ENCODE data around the gene IFI27L1.

IFI27L1 gene, protein sequence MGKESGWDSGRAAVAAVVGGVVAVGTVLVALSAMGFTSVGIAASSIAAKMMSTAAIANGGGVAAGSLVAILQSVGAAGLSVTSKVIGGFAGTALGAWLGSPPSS

DNA sequence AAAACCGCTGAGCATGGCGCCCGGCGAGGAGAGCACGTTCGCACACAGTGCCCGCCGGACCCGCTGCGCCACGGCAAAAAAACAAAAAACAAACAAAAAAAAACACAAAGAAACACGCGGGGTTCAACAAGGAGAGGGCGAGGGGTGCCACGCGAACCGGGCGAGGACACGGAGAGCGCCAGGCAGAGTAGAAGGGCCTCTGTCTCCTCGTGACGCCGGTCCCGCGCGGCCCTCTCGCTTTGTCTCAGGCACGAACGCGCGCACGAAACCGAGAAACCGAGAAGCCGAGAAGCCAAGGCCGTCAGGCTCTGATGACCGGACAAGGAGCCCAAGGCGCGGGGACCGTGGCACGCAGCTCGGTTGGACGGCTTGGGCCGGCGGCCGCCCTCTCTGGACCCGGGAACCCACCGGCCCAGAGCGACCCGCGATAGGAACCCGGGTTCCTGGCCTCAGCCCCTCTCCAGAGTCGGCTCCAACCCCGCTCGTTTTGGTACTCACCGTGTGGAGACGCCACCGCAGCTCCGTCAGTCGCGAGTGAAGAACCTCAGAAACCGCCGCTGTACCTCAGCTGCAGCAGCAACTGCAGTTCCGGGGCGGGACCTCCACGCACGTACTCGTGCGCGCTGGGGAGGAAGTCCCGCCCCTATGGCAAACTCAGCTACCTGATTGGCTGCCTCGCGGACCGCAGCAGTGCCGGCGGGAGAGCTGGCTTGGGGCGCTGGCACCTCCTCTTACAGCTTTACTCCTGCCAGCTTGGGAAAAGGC, at the start of gene IFI27L1, which contains the start of gene DDX24:
Gene IFI27L1, plus strand, starts transcription at position 690 of the 765 bp plus-strand sequence. CDS start 15,628 bp downstream, outside the sequence.
Gene DDX24, minus strand, starts transcription at position 582 of the 765 bp plus-strand sequence. CDS start 1,460 bp downstream, outside the sequence.
- DNase-seq = peak; percentile 36

DNA sequence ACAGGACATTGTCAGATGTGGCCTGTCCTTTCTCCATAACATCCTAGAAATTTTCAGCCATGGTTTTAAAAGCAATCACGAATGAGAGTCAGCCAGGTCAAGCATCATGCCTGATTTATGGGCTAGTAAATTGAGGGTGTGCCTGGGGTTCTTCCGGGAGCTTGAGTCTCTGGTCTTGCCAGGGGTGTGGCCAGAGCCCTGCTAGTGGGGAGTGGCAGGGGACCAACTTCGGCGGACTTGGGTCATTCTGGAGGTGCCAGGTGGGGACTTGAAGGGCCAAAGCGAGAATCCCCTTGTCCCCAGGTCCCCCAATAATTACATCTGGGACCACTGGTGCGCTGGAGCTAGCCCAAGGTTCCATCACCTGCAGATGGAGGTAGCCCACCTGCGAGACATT, 49.2 kb upstream of the IFI27L1 start:
- no peak for DNase-seq

DNA sequence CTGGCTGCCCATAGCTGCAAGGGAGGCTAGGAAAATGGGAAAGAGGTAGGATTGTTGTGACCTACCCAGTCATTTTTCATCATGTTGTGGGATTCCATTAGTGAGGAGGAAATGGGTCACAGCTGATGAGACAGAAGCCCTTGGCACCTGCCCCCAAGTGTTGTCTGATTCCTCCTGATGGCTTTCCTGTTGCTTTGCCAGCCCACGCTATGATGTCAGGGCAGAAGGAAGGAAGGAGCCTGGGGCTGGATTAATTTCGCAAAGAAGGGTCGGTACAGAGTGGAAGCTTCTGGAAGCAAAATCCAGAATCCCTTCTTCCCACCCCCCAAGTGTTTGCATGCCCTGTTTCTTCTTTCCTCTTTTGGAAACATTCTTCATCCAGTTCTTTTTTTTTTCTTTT, 46.2 kb upstream of the IFI27L1 start:
- DNase-seq = no peak

DNA sequence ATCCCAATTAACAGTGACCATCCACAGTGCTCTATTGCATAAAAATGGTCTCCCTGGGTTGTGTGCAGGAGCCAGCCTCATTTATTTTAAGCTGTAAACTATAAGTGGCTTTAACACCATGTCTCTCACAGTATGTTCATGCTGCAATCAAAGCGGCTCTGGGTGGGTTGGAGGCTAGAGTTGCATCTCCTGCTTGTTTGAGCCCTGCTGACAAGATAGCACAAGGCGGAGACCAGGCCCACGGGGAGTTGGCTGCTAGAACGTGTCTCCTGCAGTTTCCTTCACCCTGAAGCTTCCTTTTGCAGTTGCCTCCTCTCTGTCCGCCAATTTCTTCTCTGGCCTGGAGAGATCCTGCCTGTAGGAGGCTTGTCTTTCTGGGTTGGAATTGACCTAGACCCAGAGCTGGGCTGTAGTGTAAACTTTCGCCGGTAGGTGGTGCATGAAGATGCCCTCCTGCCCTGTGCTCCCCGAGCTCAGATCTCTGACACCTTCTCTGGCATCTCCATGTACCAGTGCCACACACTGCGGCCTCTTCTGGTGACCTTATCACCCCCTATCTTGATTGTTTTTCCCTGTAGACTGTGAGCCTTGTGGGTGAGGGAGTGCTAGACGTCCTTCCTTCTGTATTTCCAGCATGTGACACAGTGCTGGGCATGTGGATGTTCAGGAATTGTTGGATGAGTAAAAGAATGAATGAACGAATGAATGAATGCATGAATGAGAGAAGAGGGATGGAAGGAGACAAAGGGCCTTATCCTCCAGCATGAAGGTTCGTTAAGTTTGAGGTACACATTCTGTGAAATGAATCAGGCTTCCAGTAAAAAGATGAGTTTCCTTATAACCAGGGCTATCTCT, 44.6 kb upstream of the IFI27L1 start:
- no peak for DNase-seq

DNA sequence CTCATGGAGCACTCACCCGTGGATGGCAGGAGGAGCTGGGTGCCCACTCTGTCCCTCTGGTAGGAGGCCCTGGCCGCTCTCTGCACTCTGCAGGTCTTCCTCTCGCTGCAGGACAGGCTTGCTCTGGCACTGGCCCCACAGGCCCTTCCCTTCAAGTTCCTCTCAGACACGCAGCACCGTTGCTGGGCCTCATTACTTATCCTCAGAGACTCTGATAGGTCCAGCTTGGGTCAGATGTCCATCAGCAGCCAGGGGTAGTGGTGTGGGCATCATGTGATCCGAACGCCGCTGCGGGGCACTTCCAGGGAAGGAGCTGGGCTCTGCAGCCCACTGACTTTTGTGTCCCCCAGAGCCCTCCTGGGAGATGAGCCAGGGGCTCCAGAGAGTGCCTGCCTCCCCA, 43.2 kb upstream of the IFI27L1 start:
- no peak for DNase-seq

DNA sequence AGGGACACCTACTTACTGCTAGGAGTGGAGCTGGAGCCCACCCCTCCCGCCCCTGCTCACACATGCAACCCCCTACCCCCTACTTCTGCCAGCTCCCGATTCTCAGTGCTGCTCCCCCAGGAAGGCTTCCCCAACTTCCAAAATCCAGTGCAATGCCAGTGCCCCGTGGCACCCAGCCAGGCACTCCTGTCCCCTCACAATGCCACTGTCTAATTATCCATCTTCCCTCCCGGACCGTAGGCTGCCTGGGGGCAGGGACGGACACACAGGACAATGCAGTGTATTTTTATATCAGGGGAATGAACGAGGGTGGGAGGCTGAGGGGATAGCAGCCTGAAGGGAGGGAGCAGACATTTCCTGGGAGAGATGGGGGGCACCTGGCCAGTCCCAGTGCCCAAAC, 42.6 kb upstream of the IFI27L1 start:
- DNase-seq = no peak

DNA sequence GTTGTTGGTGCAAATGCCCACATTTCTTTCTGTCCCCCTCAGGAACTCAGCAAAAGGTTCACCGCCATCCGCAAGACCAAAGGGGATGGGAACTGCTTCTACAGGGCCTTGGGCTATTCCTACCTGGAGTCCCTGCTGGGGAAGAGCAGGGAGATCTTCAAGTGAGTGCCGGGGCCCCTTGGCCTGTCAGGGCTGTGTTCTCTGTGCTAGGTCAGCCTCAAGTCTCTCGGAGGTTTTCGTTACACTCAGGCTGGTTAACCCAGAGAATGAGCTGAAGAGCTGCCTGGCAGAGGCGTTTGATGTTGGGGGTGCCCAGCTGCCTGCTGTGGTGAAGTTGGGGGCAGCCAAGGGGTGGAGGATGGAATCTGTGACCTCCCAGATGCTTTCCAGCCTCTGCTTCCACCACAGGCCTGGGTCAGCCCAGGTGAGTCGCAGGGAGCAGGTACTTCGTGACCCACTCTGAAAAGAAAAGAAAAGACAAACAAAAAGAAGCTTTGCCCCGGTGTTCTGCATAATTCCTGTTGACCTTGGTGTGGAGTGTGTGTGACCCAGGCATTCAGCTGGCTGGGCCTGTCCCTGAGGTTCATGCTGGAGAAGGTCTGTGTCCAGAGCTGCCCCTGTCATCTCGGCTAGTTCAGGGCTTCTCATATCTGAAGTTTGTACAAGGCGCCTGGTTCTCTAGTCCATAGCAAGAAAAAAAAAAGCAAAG, 42.0 kb upstream of the IFI27L1 start:
- DNase-seq = no peak

DNA sequence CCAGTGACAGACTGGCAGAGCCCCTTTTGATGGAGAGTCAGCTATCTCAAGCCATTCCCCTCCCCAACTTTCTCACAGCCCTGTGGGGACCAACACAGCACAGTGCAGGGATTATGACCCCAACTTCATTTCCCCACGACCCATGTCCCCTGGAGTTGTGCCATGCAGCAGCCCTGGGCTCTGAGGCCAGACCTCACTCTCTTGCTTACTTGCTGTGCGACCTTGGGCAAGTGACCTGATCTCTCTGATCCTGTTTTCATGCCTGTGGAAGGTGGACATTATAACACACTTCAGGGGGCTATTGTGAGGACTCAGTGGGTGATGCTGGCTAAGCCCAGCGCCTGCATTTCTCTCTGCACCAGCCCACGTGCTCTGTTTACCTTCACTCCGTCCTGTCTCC, 40.9 kb upstream of the IFI27L1 start:
- no peak for DNase-seq

DNA sequence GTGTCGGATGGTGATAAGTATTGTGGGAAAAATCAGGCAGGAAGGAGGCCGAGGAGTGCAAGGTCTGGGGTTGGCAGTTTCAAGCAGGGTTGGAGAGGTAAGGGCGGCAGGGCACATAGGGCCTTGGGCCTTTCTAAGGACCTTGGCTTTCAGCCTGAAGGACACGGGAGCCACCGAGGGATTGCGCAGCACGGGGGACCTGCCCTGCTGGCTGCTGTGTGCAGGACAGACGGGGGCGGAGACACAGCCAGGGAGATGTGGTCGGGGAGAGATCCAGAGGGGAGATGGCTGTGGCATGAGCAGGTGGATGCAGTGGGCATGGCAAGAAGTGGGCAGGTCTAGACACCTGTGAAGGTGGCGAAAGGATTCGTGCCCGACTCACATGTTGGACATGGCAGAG, 40.3 kb upstream of the IFI27L1 start:
- DNase-seq = no peak

DNA sequence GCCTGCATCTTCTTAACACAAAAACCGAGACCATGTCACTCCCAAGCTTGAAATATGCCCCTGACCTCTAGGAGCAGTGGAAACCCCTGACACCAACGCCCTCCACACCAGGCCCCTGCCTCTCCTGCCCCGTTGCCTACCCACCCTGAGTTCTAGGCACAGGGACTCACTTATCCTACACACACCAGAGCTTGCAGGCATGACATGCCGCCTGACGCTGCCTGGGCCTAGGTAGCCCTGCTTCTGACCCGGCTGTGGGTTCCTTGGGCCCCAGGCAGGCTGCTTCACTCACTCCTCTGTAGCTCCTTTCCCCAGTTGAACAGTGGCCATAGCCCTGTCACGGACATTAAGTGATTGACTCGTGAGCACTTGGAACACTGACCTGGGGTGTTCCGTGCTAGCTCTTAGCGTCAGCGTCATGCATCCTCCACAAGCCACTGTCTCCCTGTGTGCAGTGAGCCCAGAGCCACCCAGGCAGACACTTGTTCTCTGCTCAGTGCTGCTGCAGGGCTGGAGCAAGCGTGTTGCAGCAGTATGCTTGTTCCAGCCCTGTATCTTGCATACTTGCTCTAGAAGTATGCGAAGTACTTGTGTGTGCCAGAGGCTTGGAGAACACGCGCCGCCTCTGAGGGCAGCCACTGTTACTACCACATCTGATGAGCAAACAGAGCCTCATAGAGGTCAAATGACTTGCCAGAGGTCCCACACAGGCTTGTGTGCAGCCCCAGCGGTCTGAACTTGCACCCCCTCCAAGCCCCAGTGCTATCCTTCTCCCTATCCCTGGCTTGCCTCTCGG, 39.4 kb upstream of the IFI27L1 start:
- DNase-seq = no peak

DNA sequence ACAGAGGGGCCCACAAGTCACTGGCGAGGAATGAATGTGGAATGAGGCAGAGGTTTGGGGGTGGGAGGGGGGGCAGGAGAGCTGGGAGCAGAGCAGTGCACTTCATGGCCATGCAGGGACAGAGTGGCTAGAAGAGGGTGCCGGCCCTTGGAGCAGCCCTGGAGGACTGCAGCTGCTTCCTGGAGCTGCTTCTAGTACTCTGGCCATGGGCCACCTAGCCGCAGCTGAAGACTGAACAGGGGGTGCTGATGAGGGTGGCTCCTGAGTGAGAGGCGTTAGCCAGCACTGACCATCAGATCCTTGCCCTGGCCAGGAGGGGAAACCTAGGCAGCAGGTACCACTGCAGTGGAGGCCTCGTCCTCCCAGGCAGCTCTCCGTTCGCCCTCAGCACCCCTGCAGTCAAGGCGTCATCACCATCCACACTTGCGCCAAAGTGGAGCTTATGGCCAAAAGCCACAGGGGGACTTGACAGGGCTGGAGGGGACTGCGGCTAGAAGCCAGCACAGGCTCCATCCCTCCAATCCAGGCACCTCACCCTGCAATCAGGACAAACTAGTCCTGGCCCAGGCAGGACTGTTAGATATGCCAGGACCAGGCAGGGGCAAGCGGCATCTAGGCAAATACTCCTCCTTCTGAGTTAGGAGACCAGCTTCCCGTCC, 38.5 kb upstream of the IFI27L1 start:
- no peak for DNase-seq

DNA sequence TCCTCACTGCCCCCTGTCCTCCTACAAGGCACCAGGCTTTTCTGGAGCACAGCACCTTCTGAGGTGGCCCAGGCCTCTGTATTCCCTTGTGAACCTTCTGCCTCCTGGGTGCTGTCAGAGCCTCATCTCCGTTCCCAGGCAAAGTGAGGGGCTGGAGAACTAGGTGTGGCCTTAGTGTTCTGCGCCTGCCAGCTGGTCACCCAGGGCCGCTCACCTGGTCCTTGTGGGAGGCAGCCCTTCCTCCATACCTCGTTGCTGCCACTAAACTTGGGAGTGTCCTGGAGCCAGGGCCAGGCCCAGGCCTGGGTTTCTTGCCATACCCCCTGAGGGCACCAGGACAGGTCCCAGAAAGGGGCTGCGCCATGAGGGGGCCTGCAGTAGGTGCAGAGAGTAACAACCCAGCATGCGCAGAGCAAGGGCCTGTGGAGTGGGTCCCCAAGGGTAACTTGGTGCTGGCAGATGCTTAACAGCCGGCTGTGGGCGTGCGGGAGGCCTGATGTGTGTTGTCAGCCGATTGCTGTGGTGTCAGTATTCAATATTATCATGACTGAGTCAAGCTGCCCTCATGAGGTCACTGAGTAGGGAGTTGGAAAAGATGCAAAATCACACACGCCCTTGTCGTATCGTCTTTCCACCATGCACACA, 37.9 kb upstream of the IFI27L1 start:
- no peak for DNase-seq

DNA sequence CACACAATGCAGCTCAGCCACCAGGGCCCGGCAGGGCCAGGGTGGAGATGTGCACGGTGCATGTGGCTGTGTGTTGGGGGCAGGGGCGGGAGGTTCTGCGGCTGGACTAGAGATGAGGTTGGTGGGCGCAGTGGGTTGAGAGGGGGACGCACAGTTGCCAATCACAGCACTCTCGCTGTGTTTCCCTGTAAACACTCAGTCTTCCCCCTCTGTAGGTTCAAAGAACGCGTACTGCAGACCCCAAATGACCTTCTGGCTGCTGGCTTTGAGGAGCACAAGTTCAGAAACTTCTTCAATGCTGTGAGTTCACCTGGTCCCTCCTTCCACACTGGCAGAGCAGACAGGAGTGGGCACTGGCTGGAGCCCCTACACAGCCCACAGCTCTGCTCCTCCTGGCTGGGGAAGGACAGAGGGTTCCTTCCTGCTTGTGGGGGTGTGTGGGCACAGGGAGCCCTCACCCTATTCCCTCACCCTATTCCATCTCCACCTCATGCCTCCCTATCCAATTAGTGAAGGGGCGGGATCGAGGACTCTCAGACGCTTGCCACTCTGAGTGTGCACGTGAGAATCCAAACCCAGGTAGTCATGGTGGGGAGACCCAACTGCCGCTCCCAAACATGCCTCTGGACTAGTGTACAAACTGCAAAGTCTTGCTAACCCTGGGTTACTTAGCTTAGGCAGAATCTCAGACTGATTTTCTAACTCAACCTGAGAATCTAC, 37.2 kb upstream of the IFI27L1 start:
- DNase-seq = no peak

DNA sequence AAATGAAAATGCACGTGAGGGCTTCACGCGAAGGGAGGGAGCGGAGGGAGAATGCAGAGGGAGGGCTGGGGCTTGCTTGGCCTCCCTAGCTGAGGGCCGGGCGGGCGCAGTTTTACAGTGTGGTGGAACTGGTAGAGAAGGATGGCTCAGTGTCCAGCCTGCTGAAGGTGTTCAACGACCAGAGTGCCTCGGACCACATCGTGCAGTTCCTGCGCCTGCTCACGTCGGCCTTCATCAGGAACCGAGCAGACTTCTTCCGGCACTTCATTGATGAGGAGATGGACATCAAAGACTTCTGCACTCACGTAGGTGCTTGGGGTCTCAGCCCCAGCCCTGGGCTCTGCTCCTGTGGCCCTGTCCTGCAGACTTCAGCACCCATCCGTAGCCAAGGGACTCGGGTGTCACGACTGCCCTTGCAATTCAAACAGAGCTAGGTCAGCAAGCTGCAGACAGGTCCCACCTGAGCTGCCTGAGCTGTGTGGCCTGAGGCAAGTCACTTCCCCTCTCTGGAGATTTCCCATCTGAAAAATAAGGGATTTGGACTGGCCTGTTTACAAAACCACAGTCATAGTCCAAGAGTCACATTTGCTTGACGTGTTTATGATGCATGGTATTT, 36.5 kb upstream of the IFI27L1 start:
- DNase-seq = no peak

DNA sequence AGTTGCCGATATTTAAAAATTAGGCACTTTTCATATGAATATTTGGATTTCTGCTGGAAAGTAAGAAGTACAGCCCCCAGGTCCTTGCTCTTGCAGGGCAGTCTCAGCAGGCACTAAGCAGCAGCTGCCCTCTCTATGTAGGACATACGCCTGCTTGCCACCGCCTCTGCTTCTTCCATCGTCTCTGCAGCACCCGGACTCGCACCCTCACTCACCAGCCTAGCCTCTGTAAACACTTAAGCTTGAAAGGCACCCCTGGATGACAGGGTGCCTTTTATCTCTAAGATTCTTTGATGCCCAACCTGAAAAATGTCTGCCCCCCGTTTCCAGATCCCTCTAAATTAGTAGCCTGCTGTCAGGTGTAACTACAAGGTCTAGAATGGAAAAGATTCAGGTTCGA, 36.0 kb upstream of the IFI27L1 start:
- DNase-seq = no peak

DNA sequence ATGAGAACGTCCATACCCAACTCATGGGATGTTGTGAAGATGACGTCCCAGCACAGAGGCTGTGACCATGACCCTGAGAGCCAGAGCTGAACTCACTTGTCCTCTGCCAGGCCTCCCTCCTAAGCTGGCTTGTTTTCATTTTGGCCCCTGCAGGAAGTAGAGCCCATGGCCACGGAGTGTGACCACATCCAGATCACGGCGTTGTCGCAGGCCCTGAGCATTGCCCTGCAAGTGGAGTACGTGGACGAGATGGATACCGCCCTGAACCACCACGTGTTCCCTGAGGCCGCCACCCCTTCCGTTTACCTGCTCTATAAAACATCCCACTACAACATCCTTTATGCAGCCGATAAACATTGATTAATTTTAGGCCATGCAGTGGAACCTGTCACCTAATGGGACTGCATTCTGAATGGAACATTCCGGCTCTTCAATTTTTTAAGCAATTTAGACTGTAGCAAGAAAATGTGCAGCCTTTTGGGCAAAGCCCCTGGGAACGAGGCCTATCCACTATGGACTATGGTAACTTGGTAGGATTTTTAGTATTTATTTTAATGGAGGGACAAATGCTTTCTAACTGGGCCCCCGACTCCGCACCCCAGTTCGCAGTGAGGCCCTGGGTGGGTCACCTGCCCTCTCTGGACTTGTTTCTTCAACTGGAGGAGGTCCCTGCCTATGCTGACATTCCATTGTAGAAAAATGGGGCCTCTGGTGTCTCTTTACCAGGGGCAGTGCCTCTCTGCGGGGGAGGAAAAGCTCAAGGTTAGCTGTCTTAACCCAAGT, 35.4 kb upstream of the IFI27L1 start:
- no peak for DNase-seq

DNA sequence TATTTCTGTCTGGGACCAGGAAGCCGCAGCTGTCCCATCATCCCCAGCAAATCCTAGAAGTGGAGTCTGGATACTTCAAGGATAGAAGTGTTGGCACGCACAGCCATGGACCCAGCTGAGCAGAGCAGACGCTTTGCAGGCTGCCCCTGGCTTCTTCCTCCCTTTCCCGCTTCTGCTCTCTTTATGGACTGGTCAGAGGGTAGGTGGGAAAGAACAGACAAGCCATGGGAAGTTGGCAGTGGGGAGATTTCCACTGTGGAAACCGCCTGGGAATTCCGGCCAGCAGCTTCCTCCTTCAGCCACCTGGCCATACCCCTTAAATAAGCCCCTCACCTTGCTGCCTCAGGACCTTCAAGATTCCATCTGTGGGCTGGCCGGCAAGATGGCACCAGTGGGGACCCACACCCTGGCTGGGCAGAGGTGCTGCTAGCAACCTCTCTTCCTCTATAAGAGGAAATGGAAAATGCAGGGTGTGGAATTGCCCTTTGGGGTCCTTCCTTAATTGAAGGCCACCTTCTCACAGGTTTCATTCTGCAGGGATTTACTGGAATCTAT, 34.3 kb upstream of the IFI27L1 start:
- no peak for DNase-seq

DNA sequence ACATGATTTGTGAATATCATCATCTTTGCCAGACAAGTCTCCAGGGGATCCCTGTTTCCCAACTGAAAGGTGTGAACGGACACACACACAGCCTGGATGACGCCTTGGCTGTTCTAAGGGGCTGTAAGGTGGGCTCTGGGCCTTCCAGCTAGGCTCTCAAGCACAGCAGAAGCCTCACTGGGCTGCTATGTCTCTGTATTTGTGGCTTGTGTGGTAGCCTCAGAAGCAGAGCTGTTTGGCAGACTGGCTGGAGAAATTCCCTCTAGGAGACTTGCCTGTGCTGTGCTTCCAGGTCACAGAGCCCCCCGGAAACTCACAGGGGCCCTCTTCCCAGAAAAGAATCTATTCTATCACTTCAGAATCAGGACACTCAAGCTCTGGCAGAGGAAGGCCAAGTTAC, 33.5 kb upstream of the IFI27L1 start:
- DNase-seq = no peak

Data from cortex of kidney (tissue), 1 donor.